ENCODE results near the gene BRSK1.

The BRSK1 gene

GRCh38 chr19:55278391-55279135 lies 5.2 kb upstream of the BRSK1 start:
- TF ChIP-seq POLR2AphosphoS5 (IDR thresholded peaks at IDR 0.05; ENCODE audit: low read depth, low read length) (no peak), FOXP2 (optimal IDR thresholded peaks at IDR 0.05; ENCODE audit: borderline replicate concordance, extremely low read depth, extremely low read length, insufficient read depth) (no peak), SIN3A (IDR thresholded peaks at IDR 0.05; ENCODE audit: borderline replicate concordance, insufficient read depth, low read length) (no peak), TAF1 (IDR thresholded peaks at IDR 0.05; ENCODE audit: borderline replicate concordance, insufficient read depth, low read length) (no peak)
- TF ChIP-seq, protein P1, sequence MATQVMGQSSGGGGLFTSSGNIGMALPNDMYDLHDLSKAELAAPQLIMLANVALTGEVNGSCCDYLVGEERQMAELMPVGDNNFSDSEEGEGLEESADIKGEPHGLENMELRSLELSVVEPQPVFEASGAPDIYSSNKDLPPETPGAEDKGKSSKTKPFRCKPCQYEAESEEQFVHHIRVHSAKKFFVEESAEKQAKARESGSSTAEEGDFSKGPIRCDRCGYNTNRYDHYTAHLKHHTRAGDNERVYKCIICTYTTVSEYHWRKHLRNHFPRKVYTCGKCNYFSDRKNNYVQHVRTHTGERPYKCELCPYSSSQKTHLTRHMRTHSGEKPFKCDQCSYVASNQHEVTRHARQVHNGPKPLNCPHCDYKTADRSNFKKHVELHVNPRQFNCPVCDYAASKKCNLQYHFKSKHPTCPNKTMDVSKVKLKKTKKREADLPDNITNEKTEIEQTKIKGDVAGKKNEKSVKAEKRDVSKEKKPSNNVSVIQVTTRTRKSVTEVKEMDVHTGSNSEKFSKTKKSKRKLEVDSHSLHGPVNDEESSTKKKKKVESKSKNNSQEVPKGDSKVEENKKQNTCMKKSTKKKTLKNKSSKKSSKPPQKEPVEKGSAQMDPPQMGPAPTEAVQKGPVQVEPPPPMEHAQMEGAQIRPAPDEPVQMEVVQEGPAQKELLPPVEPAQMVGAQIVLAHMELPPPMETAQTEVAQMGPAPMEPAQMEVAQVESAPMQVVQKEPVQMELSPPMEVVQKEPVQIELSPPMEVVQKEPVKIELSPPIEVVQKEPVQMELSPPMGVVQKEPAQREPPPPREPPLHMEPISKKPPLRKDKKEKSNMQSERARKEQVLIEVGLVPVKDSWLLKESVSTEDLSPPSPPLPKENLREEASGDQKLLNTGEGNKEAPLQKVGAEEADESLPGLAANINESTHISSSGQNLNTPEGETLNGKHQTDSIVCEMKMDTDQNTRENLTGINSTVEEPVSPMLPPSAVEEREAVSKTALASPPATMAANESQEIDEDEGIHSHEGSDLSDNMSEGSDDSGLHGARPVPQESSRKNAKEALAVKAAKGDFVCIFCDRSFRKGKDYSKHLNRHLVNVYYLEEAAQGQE (IDR thresholded peaks at IDR 0.05; ENCODE audit: insufficient read depth in 1 of 2, low read depth in 2 of 2, low read length in 2 of 2): no peak

GRCh38 chr19:55279340-55279739 lies 4.5 kb upstream of the BRSK1 start:
- TF ChIP-seq SIN3A (IDR thresholded peaks at IDR 0.05; ENCODE audit: borderline replicate concordance, insufficient read depth, low read length): no peak
- TF ChIP-seq POLR2AphosphoS5 (IDR thresholded peaks at IDR 0.05; ENCODE audit: low read depth, low read length): no peak
- TF ChIP-seq TAF1 (IDR thresholded peaks at IDR 0.05; ENCODE audit: borderline replicate concordance, insufficient read depth, low read length): no peak
- TF ChIP-seq, protein P1 (IDR thresholded peaks at IDR 0.05; ENCODE audit: insufficient read depth in 1 of 2, low read depth in 2 of 2, low read length in 2 of 2): no peak
- no peak for TF ChIP-seq FOXP2 (optimal IDR thresholded peaks at IDR 0.05; ENCODE audit: borderline replicate concordance, extremely low read depth, extremely low read length, insufficient read depth)

DNA sequence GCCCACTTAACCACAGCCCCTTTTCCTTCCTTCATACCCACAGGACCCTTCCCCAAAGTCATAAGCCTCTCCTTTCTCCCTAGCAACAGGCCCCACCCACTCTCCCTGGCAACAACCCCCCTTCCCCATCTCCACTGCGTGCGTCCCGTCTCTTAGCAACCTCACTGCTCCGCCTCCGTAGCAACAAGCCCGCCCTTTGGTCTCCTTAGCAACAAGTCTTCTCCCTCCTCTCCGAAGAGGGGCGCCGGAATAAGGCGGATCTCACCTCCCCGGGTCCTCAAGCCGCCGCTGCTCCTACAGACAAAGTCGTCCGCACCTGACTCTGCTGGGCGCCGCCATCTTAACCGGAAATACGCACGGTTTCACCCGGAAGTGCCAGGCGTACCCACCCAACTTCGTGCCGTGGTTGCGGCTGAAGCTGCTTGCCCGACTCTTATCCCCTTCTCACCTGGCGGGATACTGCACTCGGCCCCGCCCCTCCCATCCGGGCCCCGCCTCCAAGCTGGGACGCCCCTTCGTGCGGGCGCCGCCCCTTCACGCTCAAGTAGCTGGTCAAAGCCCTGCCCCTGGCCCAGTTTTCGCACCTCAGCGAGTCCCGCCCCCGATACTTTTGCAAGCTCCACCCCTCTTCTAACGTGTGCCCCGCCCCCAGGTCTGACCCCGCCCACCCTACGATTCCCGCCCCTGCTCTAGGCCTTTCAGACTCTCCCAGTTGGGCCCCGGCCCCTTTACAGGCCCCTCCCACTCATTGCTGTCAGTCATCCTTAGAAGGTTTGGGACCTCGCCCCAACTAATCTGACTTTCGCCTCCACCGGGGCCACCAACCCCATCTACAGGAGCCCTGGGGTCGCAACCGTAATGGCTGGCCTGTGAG lies 3.8 kb upstream of the BRSK1 start, which contains the start of gene HSPBP1:
Gene HSPBP1, minus strand, starts transcription at position 341 of the 874 bp plus-strand sequence. CDS start 502 bp downstream, outside the sequence.
- TF ChIP-seq, protein P1 (IDR thresholded peaks at IDR 0.05; ENCODE audit: insufficient read depth in 1 of 2, low read depth in 2 of 2, low read length in 2 of 2): 0 out of 4 replicates have a peak, but pooled peaks have one; percentile 9 to 38
- TF ChIP-seq FOXP2 (optimal IDR thresholded peaks at IDR 0.05; ENCODE audit: borderline replicate concordance, extremely low read depth, extremely low read length, insufficient read depth) (peak; percentile 72), SIN3A (IDR thresholded peaks at IDR 0.05; ENCODE audit: borderline replicate concordance, insufficient read depth, low read length) (peak; percentile 67; the same call in 1 of the 2 replicates), TAF1 (IDR thresholded peaks at IDR 0.05; ENCODE audit: borderline replicate concordance, insufficient read depth, low read length) (no peak), POLR2AphosphoS5 (IDR thresholded peaks at IDR 0.05; ENCODE audit: low read depth, low read length) (no peak; the same call in 1 of the 2 replicates)

GRCh38 chr19:55284405-55285058 lies 735 bp downstream of the BRSK1 start:
- TF ChIP-seq SIN3A (IDR thresholded peaks at IDR 0.05; ENCODE audit: borderline replicate concordance, insufficient read depth, low read length) (no peak), POLR2AphosphoS5 (IDR thresholded peaks at IDR 0.05; ENCODE audit: low read depth, low read length) (no peak), FOXP2 (optimal IDR thresholded peaks at IDR 0.05; ENCODE audit: borderline replicate concordance, extremely low read depth, extremely low read length, insufficient read depth) (no peak), TAF1 (IDR thresholded peaks at IDR 0.05; ENCODE audit: borderline replicate concordance, insufficient read depth, low read length) (no peak)
- TF ChIP-seq, protein P1 (IDR thresholded peaks at IDR 0.05; ENCODE audit: insufficient read depth in 1 of 2, low read depth in 2 of 2, low read length in 2 of 2): no peak
